Lower lobe of right lung (tissue), 2 donors: ENCODE data around the gene ACAD11. TPM values are rescaled to one million over a fixed set of nuclear protein-coding genes. Genes with fewer than 3 reads are reported as not detected.

ENCODE experiments used
- ATAC-seq, 2 donors: fragments of 200-7000 bp; cut with Tn5 transposase; one replicate each; pipeline ENCODE4 v1.9.1; 2020 to 2022; ENCODE audit warnings: mild to moderate bottlenecking in 2 of 2, moderate library complexity in 2 of 2
- DNase-seq: peaks from one replicate; pipeline ENCODE4 v3.0.0-alpha.2; 2020
- H3K27ac ChIP-seq: fragments of 200-600 bp; one replicate; pipeline ENCODE4 v1.8.0; 2022
- H3K27me3 ChIP-seq: fragments of 200-600 bp; one replicate; pipeline ENCODE4 v1.8.0; 2022; ENCODE audit warnings: low read depth
- H3K36me3 ChIP-seq: fragments of 200-600 bp; one replicate; pipeline ENCODE4 v1.8.0; 2022; ENCODE audit warnings: mild to moderate bottlenecking
- H3K4me1 ChIP-seq: fragments of 200-600 bp; one replicate; pipeline ENCODE4 v1.8.0; 2022
- H3K4me3 ChIP-seq: fragments of 200-600 bp; one replicate; pipeline ENCODE4 v1.8.0; 2022; ENCODE audit warnings: mild to moderate bottlenecking
- H3K9me3 ChIP-seq: fragments of 200-600 bp; one replicate; pipeline ENCODE4 v1.8.0; 2022
- intact Hi-C: fragments of 100-400 bp; cut with DNase I; formaldehyde crosslinking; loops from one replicate; pipeline ENCODE4 v1.11.0; 2022
- total RNA-seq: library from RNA; stranded (reverse); fragmentation: NEBNext Ultra II Directional; extraction: Animal tissue kit (Norgen Biotek cat#: 25700); gene quantifications from one replicate; pipeline ENCODE4 v1.2.1, GENCODE V29; 2021
- TF ChIP-seq, protein P1 (sequence below): fragments of 200-600 bp; IDR thresholded peaks from one replicate; pipeline ENCODE4 v1.8.0; 2022; ENCODE audit warnings: antibody characterized with exemption, mild to moderate bottlenecking
- donor health status: DM: no; HTN: yes; CAD: no; lungs with severe emphysema.

Gene ACAD11
- total RNA-seq, 1 donor from 2014 or later: 17.7 TPM

DNA sequence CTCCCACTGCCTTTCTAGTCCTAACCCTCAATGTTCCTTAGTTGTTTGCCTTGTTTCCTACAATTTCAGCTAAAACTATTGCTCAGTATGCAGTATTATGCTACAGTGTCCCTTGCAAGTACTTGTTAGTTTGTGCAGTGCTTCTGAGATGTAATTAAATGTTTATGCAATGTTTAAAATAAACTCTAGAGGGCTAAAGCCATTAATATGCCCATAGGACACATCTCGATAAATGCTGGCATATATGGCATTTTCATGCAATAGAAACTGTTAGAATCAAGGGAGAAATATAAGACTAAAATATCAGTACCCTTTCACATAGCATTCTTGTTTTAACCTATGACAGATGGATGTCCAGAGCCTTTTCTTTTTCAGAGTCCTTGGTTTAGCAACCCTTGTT is 122.3 kb downstream of the ACAD11 start:
- intact Hi-C loops: no loop called here
- TF ChIP-seq, protein P1, sequence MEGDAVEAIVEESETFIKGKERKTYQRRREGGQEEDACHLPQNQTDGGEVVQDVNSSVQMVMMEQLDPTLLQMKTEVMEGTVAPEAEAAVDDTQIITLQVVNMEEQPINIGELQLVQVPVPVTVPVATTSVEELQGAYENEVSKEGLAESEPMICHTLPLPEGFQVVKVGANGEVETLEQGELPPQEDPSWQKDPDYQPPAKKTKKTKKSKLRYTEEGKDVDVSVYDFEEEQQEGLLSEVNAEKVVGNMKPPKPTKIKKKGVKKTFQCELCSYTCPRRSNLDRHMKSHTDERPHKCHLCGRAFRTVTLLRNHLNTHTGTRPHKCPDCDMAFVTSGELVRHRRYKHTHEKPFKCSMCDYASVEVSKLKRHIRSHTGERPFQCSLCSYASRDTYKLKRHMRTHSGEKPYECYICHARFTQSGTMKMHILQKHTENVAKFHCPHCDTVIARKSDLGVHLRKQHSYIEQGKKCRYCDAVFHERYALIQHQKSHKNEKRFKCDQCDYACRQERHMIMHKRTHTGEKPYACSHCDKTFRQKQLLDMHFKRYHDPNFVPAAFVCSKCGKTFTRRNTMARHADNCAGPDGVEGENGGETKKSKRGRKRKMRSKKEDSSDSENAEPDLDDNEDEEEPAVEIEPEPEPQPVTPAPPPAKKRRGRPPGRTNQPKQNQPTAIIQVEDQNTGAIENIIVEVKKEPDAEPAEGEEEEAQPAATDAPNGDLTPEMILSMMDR: no peak

DNA sequence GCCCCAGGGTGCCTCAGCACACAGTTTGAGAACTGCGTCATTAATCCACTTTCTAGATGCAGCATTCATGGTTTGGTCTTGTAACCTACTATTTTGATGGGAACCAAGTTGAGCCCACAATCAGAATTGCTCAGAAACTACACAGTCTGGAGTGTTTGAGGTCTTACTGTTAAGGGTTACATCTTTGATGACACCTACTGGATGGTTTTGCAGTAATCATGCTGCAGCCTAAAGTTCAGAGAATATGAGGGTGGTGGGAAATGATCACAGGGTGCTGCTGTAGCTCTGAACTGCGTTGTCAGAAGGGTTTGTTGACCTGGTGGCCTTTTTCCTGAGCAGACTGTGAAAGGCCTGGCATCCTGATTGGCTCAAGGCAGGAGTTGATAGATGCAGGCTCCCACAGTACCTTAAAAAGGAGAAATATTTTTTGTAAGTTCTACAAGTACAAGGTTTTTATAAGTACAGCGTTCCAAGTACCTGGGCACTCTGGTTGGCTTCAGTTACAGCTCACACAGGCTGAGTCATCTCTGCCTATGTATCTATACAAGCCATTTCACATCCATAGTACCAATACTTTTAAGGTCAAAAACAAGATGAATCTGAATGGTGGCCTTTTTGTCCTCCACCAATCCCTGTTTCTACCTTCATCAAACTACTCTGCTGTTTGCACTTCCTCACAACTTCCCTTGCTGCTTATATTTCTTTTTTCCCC is 123.0 kb downstream of the ACAD11 start:
- no peak for ATAC-seq
- DNase-seq: no peak
- intact Hi-C loops: no loop called here
- H3K9me3 ChIP-seq: no peaks in the 10 kb centered on the region
- H3K4me1 ChIP-seq: no peaks in the 10 kb centered on the region
- no peak overlapping the region for H3K4me3 ChIP-seq
- H3K27me3 ChIP-seq: no peaks in the 10 kb centered on the region
- TF ChIP-seq, protein P1: no peak
- no peak overlapping the region for H3K27ac ChIP-seq
- H3K36me3 ChIP-seq: peaks cover 85% of the 10 kb centered on the region

More for the DNA sequence above, 122.3 kb downstream of the ACAD11 start:
- ATAC-seq (no peak), DNase-seq (no peak)
- no peak overlapping the region for H3K4me3 ChIP-seq
- no peaks in the 10 kb centered on the region for H3K4me1 ChIP-seq
- H3K27ac ChIP-seq: no peak overlapping the region
- H3K36me3 ChIP-seq: peaks cover 78% of the 10 kb centered on the region
- H3K27me3 ChIP-seq: no peaks in the 10 kb centered on the region
- no peaks in the 10 kb centered on the region for H3K9me3 ChIP-seq

GRCh38 chr3:132535575-132536441 is 123.8 kb downstream of the ACAD11 start:
- H3K4me3 ChIP-seq: no peak overlapping the region
- H3K4me1 ChIP-seq: no peaks in the 10 kb centered on the region
- intact Hi-C loops: no loop called here
- H3K36me3 ChIP-seq: peaks cover 91% of the 10 kb centered on the region
- ATAC-seq: peak; percentile 71 to 86
- TF ChIP-seq, protein P1: peak; percentile 68
- no peak for DNase-seq
- H3K27ac ChIP-seq: no peak overlapping the region
- no peaks in the 10 kb centered on the region for H3K9me3 ChIP-seq
- H3K27me3 ChIP-seq: no peaks in the 10 kb centered on the region

GRCh38 chr3:132530624-132531023 is 129.0 kb downstream of the ACAD11 start:
- H3K27me3 ChIP-seq: no peaks in the 10 kb centered on the region
- peak; percentile 46 to 47 for ATAC-seq
- no peak for DNase-seq
- no peak overlapping the region for H3K4me3 ChIP-seq
- TF ChIP-seq, protein P1: no peak
- peaks cover 100% of the 10 kb centered on the region for H3K36me3 ChIP-seq
- no peaks in the 10 kb centered on the region for H3K9me3 ChIP-seq
- no peaks in the 10 kb centered on the region for H3K4me1 ChIP-seq
- intact Hi-C loops: no loop called here
- no peak overlapping the region for H3K27ac ChIP-seq

DNA sequence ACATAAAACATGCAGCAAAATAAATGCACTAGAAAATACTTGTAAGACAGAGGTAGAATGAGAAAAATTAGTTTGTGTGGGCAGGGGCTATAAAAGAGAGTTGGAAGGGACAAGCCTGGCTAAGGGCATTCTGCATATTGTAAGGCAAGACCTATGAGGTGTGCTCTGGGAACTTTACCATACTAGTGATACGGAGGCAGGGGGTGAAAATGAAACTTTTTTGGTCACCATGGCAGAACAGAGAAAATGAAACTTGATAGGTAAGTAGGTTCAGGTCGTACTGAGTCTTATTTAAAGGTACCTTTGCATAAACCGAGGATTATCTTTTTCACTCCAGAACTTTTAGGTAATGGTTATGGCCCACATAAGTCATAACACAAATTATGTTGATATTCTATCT is 137.3 kb downstream of the ACAD11 start:
- TF ChIP-seq, protein P1: no peak
- DNase-seq (no peak), ATAC-seq (no peak)
- intact Hi-C loops: no loop called here
- Histone ChIP-seq H3K4me1 (no peaks in the 10 kb centered on the region), H3K9me3 (no peaks in the 10 kb centered on the region), H3K4me3 (no peak overlapping the region), H3K36me3 (peaks cover 99% of the 10 kb centered on the region), H3K27ac (no peak overlapping the region), H3K27me3 (no peaks in the 10 kb centered on the region)
